ENCODE data around the gene PHACTR3.

- TF ChIP-seq EP300 (IDR thresholded peaks at IDR 0.05) (no peak), POLR2A (IDR thresholded peaks at IDR 0.05) (no peak)
Measured at GRCh38 chr20:59588236-59588855, 16.0 kb upstream of the PHACTR3 start.

All from gastroesophageal sphincter (tissue), 2 donors.